ENCODE data around the gene PIP5K1B. TPM values are rescaled to one million over a fixed set of nuclear protein-coding genes. Genes with fewer than 3 reads are reported as not detected.

The PIP5K1B gene
- total RNA-seq, 1 experiment from 2014 or later: not detected

DNA sequence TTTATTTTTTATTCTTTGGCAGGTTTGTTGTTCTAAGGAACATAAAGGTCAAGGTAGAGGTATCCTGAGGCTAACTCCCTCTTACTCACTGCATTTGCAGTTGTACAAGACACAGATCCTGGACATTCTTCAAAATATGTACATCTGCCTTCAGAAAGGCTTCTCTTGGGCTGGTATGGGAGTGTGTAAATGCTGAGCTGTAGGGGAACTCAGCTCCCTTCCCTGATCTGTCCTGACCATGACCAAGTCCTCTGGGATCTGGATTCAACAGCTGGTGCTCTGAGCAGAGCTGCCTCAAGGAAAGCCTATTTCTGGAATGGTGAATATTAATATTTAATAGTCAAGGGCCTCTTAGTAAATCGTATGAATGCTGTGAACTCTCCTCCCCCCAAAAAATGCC is 191.4 kb downstream of the PIP5K1B start:
- no peak overlapping the region for H3K4me3 ChIP-seq (ENCODE audit: low read depth, low read length, poor library complexity, severe bottlenecking)
- BruUV-seq (replicated peaks): no TSS peak
- ChIA-PET POLR2A (ENCODE audit: low non-redundant PET) (no interaction called here), CTCF (no interaction called here)
- DNase-seq (ENCODE audit: low spot score): no peak
- H3K4me1 ChIP-seq (ENCODE audit: insufficient read depth, low read length, poor library complexity, severe bottlenecking): no peaks in the 10 kb centered on the region
- no peaks in the 10 kb centered on the region for H3K36me3 ChIP-seq (ENCODE audit: insufficient read depth, low read length, poor library complexity, severe bottlenecking)
- no peak for TF ChIP-seq CTCF (conservative IDR thresholded peaks at IDR 0.05; ENCODE audit: low read depth, low read length)
- H3K9me3 ChIP-seq (ENCODE audit: low read depth, low read length, poor library complexity, severe bottlenecking): no peaks in the 10 kb centered on the region
- peaks cover 37% of the 10 kb centered on the region for H3K27me3 ChIP-seq (replicated peaks; ENCODE audit: insufficient read depth, low read depth, low read length, poor library complexity)
- intact Hi-C loops (cut with micrococcal nuclease; ENCODE audit: unreplicated experiment): loop anchor here (10.0 kb wide), 1 partner anchor 298 kb away; no protein-coding TSS in a partner anchor
- H3K27ac ChIP-seq (ENCODE audit: low read depth, low read length, poor library complexity, severe bottlenecking): no peak overlapping the region

DNA sequence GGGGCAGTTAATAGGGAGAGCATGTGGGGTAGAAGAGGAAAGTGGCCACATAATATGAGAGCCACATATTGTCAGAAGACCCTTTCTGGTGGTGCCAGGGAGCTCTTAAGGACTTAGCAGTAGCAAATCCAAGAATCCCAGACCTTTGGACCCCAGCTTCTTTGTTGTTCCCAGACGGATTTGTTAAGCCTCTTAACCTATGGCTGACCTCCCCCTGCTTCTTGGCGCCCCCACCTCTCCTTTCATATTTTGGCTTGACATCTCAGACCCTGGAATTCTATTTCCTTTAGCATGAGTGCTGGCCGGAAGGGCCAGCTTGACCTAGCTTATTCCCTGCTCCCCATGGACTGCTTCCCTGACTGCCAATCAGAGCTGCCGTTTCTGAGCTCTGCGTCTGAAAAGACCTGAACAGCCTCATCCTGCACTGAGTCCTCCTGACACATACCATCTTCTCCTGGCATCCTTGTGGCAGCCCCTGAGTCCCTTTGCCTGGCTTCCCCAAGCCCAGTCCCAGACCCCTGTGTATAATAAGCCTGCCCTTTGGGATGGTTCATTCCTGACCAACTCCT is 192.6 kb downstream of the PIP5K1B start:
- H3K27me3 ChIP-seq (replicated peaks; ENCODE audit: insufficient read depth, low read depth, low read length, poor library complexity): peaks cover 37% of the 10 kb centered on the region
- no peak overlapping the region for H3K4me3 ChIP-seq (ENCODE audit: low read depth, low read length, poor library complexity, severe bottlenecking)
- no TSS peak for BruUV-seq (replicated peaks)
- CTCF ChIA-PET: no interaction called here
- no peak for TF ChIP-seq EZH2 (IDR thresholded peaks at IDR 0.05; ENCODE audit: borderline replicate concordance, low read depth, low read length, poor library complexity, severe bottlenecking)
- no peak for TF ChIP-seq CTCF (conservative IDR thresholded peaks at IDR 0.05; ENCODE audit: low read depth, low read length)
- H3K27ac ChIP-seq (ENCODE audit: low read depth, low read length, poor library complexity, severe bottlenecking): no peak overlapping the region
- POLR2A ChIA-PET (ENCODE audit: low non-redundant PET): no interaction called here
- H3K4me1 ChIP-seq (ENCODE audit: insufficient read depth, low read length, poor library complexity, severe bottlenecking): no peaks in the 10 kb centered on the region
- intact Hi-C loops (cut with micrococcal nuclease; ENCODE audit: unreplicated experiment): loop anchor here (10.0 kb wide), 1 partner anchor 297 kb away; no protein-coding TSS in a partner anchor
- no peak for DNase-seq (ENCODE audit: low spot score)
- no peaks in the 10 kb centered on the region for H3K36me3 ChIP-seq (ENCODE audit: insufficient read depth, low read length, poor library complexity, severe bottlenecking)
- H3K9me3 ChIP-seq (ENCODE audit: low read depth, low read length, poor library complexity, severe bottlenecking): no peaks in the 10 kb centered on the region

GRCh38 chr9:68898781-68899439 is 193.9 kb downstream of the PIP5K1B start:
- no TSS peak for BruUV-seq (replicated peaks)
- no peaks in the 10 kb centered on the region for H3K9me3 ChIP-seq (ENCODE audit: low read depth, low read length, poor library complexity, severe bottlenecking)
- no peak overlapping the region for H3K4me3 ChIP-seq (ENCODE audit: low read depth, low read length, poor library complexity, severe bottlenecking)
- DNase-seq (ENCODE audit: low spot score): no peak
- intact Hi-C loops (cut with micrococcal nuclease; ENCODE audit: unreplicated experiment): loop anchor here (10.0 kb wide), 1 partner anchor 296 kb away; no protein-coding TSS in a partner anchor
- no peak for TF ChIP-seq CTCF (conservative IDR thresholded peaks at IDR 0.05; ENCODE audit: low read depth, low read length)
- TF ChIP-seq EZH2 (IDR thresholded peaks at IDR 0.05; ENCODE audit: borderline replicate concordance, low read depth, low read length, poor library complexity, severe bottlenecking): no peak
- ChIA-PET POLR2A (ENCODE audit: low non-redundant PET) (no interaction called here), CTCF (no interaction called here)
- peaks cover under 1% of the 10 kb centered on the region for H3K4me1 ChIP-seq (ENCODE audit: insufficient read depth, low read length, poor library complexity, severe bottlenecking)
- peaks cover 34% of the 10 kb centered on the region for H3K27me3 ChIP-seq (replicated peaks; ENCODE audit: insufficient read depth, low read depth, low read length, poor library complexity)
- no peak overlapping the region for H3K27ac ChIP-seq (ENCODE audit: low read depth, low read length, poor library complexity, severe bottlenecking)
- H3K36me3 ChIP-seq (ENCODE audit: insufficient read depth, low read length, poor library complexity, severe bottlenecking): no peaks in the 10 kb centered on the region
